HL-60 (cell line): ENCODE results near the gene EPC1.

Experiments
- DNase-seq, 2 experiments: peaks; one replicate each; pipeline ENCODE4 v3.0.0-alpha.2; 2010 to 2020; ENCODE audit warnings: low read depth in 1 of 2, low spot score in 1 of 2
- H3K27ac ChIP-seq: fragments of 250-450 bp; sonication (Bioruptor Pico); replicated peaks from 2 replicates; pipeline ENCODE4 v1.5.1; 2020; ENCODE audit warnings: mild to moderate bottlenecking, moderate library complexity
- H3K27me3 ChIP-seq: fragments of 250-450 bp; sonication (Bioruptor Pico); 2 replicates; pipeline ENCODE4 v1.5.1; 2021; ENCODE audit warnings: mild to moderate bottlenecking, moderate library complexity; ENCODE audit not compliant: insufficient read depth, poor library complexity, severe bottlenecking
- H3K4me3 ChIP-seq: replicated peaks from 2 replicates; pipeline ENCODE4 v1.5.1; 2011; ENCODE audit warnings: mild to moderate bottlenecking, control low read depth, low read length; ENCODE audit not compliant: insufficient read depth
- CTCF ChIP-seq: IDR thresholded peaks from one replicate; pipeline ENCODE4 v1.5.1; 2011; ENCODE audit warnings: low read length, control low read depth, inconsistent platforms; ENCODE audit not compliant: insufficient read depth
- GABPA ChIP-seq: IDR thresholded peaks from 2 replicates; pipeline ENCODE4 v1.6.1; 2012; ENCODE audit warnings: low read depth
- POLR2AphosphoS5 ChIP-seq: IDR thresholded peaks from 2 replicates; pipeline ENCODE4 v1.6.1; 2012; ENCODE audit warnings: low read depth
- REST ChIP-seq: IDR thresholded peaks from 2 replicates; pipeline ENCODE4 v1.6.1; 2012; ENCODE audit warnings: low read depth; ENCODE audit not compliant: insufficient replicate concordance
- SPI1 ChIP-seq: IDR thresholded peaks from 2 replicates; pipeline ENCODE4 v1.6.1; 2012; ENCODE audit warnings: low read depth, mild to moderate bottlenecking, borderline replicate concordance

EPC1 gene

GRCh38 chr10:32314588-32314987 lies 32.4 kb downstream of the EPC1 start:
- no peak overlapping the region for H3K27ac ChIP-seq
- no peak for DNase-seq
- H3K27me3 ChIP-seq = no peaks in the 10 kb centered on the region
- H3K4me3 ChIP-seq = no peak overlapping the region
- no peak for TF ChIP-seq POLR2AphosphoS5
- no peak for TF ChIP-seq CTCF
- no peak for TF ChIP-seq GABPA
- TF ChIP-seq SPI1 = no peak
- TF ChIP-seq REST = no peak

DNA sequence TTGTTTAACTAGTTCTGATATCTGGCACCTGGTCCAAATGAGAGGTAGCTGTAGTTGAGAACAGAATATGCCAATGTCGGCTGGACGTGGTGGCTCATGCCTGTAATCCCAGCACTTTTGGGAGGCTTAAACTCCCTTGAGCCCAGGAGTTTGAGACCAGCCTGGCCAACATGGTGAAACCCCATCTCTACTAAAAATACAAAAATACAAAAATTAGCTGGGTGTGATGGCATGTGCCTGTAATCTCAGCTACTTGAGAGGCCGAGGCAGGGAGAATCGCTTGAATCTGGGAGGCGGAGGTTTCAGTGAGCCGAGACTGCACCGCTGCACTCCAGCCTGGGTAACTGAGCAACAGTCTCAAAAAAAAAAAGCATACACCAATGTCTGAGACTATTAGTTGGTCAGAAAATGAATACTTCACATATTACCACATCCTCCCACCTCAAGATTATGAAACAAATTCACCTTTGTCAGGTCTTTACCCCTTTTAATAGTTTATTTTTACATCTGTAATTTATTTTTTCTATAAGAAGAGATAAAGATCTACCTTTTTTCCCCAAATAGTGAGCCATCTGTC lies 38.8 kb downstream of the EPC1 start:
- DNase-seq = no peak
- TF ChIP-seq SPI1 (no peak), REST (no peak), POLR2AphosphoS5 (no peak), CTCF (no peak)
- Histone ChIP-seq H3K27me3 (no peaks in the 10 kb centered on the region), H3K27ac (no peak overlapping the region), H3K4me3 (no peak overlapping the region)

DNA sequence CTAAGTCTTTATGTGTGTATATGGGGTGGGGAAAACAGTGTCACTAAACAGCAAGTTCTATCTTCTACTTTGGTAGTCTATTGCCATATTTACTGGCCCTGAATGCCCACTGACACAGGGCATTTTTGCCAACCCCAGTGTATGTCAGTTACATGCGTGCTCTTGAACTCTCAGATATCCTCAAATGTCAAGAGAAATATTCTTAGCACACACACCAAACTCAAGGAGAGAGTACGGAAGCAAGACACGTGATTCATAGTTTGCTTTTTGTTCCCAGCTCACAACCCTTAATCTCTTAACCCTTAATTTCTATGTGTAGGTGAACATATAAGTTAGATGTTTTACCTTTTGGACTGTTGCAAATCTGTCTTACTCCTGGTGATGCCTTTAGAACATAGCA lies 39.3 kb downstream of the EPC1 start:
- no peak for TF ChIP-seq SPI1
- TF ChIP-seq GABPA = no peak
- no peak for TF ChIP-seq REST
- no peak for TF ChIP-seq CTCF
- no peak for TF ChIP-seq POLR2AphosphoS5
- Histone ChIP-seq H3K27ac (no peak overlapping the region), H3K27me3 (no peaks in the 10 kb centered on the region), H3K4me3 (no peak overlapping the region)
- DNase-seq = no peak
